Measurements from ENCODE around the gene PLEKHA7.

PLEKHA7 gene

GRCh38 chr11:17026487-17027082, 12.4 kb upstream of the PLEKHA7 start:
- no peak overlapping the region for H3K4me3 ChIP-seq (ENCODE audit: low read depth, low read length)
- TF ChIP-seq CTCF (IDR thresholded peaks at IDR 0.05; ENCODE audit: insufficient read depth, low read length, missing control alignments) = no peak
- DNase-seq (ENCODE audit: low read depth, low spot score) = no peak
- CTCF ChIA-PET = no interaction called here
- POLR2A ChIA-PET = no interaction called here

GRCh38 chr11:17024924-17025323, 10.7 kb upstream of the PLEKHA7 start:
- ChIA-PET CTCF (no interaction called here), POLR2A (no interaction called here)
- no peak overlapping the region for H3K4me3 ChIP-seq (ENCODE audit: low read depth, low read length)
- no peak for DNase-seq (ENCODE audit: low read depth, low spot score)
- TF ChIP-seq CTCF (IDR thresholded peaks at IDR 0.05; ENCODE audit: insufficient read depth, low read length, missing control alignments) = no peak

GRCh38 chr11:17021511-17021910, 7.3 kb upstream of the PLEKHA7 start:
- ChIA-PET POLR2A (no interaction called here), CTCF (no interaction called here)
- no peak for DNase-seq (ENCODE audit: low read depth, low spot score)
- H3K4me3 ChIP-seq (ENCODE audit: low read depth, low read length) = no peak overlapping the region
- no peak for TF ChIP-seq CTCF (IDR thresholded peaks at IDR 0.05; ENCODE audit: insufficient read depth, low read length, missing control alignments)

GRCh38 chr11:17020831-17021230, 6.6 kb upstream of the PLEKHA7 start:
- no peak for TF ChIP-seq CTCF (IDR thresholded peaks at IDR 0.05; ENCODE audit: insufficient read depth, low read length, missing control alignments)
- DNase-seq (ENCODE audit: low read depth, low spot score) = no peak
- CTCF ChIA-PET = no interaction called here
- POLR2A ChIA-PET = no interaction called here
- no peak overlapping the region for H3K4me3 ChIP-seq (ENCODE audit: low read depth, low read length)

- CTCF ChIA-PET = no interaction called here
- no peak for TF ChIP-seq CTCF (IDR thresholded peaks at IDR 0.05; ENCODE audit: insufficient read depth, low read length, missing control alignments)
These were observed 5.0 kb upstream of the PLEKHA7 start for GRCh38 chr11:17019232-17019631.

GRCh38 chr11:17015627-17016126, 1.5 kb upstream of the PLEKHA7 start:
- DNase-seq (ENCODE audit: low read depth, low spot score) = no peak
- H3K4me3 ChIP-seq (ENCODE audit: low read depth, low read length) = no peak overlapping the region
- POLR2A ChIA-PET = no interaction called here
- no peak for TF ChIP-seq CTCF (IDR thresholded peaks at IDR 0.05; ENCODE audit: insufficient read depth, low read length, missing control alignments)
- CTCF ChIA-PET = no interaction called here

More at GRCh38 chr11:17019232-17019631, 5.0 kb upstream of the PLEKHA7 start:
- no peak for DNase-seq (ENCODE audit: low read depth, low spot score)
- H3K4me3 ChIP-seq (ENCODE audit: low read depth, low read length) = no peak overlapping the region
- POLR2A ChIA-PET = no interaction called here
